GM12878 (cell line): Measurements from ENCODE around the gene KCNS3. TPM values are rescaled to one million over a fixed set of nuclear protein-coding genes. Genes with fewer than 3 reads are reported as not detected.

Experiments used
- ATAC-seq: fragments of 200-7000 bp; cut with Tn5 transposase; 3 replicates; pipeline ENCODE4 v1.9.1; 2020; ENCODE audit warnings: mild to moderate bottlenecking, moderate library complexity
- BruUV-seq: library from RNA; stranded (reverse); fragments of 400-500 nt; replicated peaks from 2 replicates; lab custom pipeline; 2021; lab: Mats Ljungman, UMichigan
- CTCF ChIA-PET: fragments of 300-600 bp; sonication (Branson Sonifier 250); formaldehyde crosslinking; extraction: SDS; loops from one replicate; lab custom pipeline; 2021; ENCODE audit warnings: inconsistent platforms; lab: Yijun Ruan, JAX
- POLR2A ChIA-PET: fragments of 350-600 bp; formaldehyde crosslinking; extraction: SDS; loops from one replicate; lab custom pipeline; 2021; ENCODE audit warnings: inconsistent platforms; lab: Charles Lee
- RAD21 ChIA-PET: fragments of 300-600 bp; sonication (Branson Sonifier 250); formaldehyde crosslinking; loops from one replicate; lab custom pipeline; 2023; ENCODE audit warnings: antibody characterized with exemption; ENCODE audit not compliant: unreplicated experiment; lab: Charles Lee
- SMC1A ChIA-PET: fragments of 300-600 bp; sonication (Branson Sonifier 250); formaldehyde crosslinking; loops from one replicate; lab custom pipeline; 2023; ENCODE audit not compliant: unreplicated experiment, uncharacterized antibody; lab: Charles Lee
- DNase-seq: peaks from one replicate; pipeline ENCODE4 v3.0.0-alpha.2; 2011; ENCODE audit warnings: low read depth, low spot score
- FAIRE-seq: peaks from 3 replicates; lab custom pipeline; 2011; peaks lifted over from hg19 to GRCh38; lab: Jason Lieb, UNC
- H2AFZ ChIP-seq: 2 replicates; pipeline ENCODE4 v1.6.0; 2011; ENCODE audit warnings: low read depth, low read length, control low read depth; ENCODE audit not compliant: control insufficient read depth
- H3K27ac ChIP-seq: 2 replicates; pipeline ENCODE4 v1.5.1; 2011; ENCODE audit warnings: control low read depth; ENCODE audit not compliant: control insufficient read depth, insufficient read depth
- H3K27me3 ChIP-seq, 2 experiments: replicated peaks in 1 of 2; 2 replicates each; pipeline versions ENCODE4 v1.6.0 to v1.6.1; 2011; ENCODE audit warnings: low read length in 1 of 2; ENCODE audit not compliant: control insufficient read depth in 2 of 2, insufficient read depth in 2 of 2
- H3K36me3 ChIP-seq, 2 experiments: 2 replicates each; pipeline ENCODE4 v1.5.1; 2011; ENCODE audit warnings: low read length in 1 of 2; ENCODE audit not compliant: control insufficient read depth in 2 of 2, insufficient read depth in 2 of 2
- H3K4me1 ChIP-seq: 2 replicates; pipeline ENCODE4 v1.6.1; 2011; ENCODE audit warnings: mild to moderate bottlenecking, low read length, moderate library complexity, mixed read lengths; ENCODE audit not compliant: control insufficient read depth, insufficient read depth
- H3K4me2 ChIP-seq: 2 replicates; pipeline ENCODE4 v1.6.0; 2011; ENCODE audit warnings: control low read depth; ENCODE audit not compliant: control insufficient read depth, insufficient read depth
- H3K4me3 ChIP-seq: fragments of 200-600 bp; sonication (generic); 2 replicates; pipeline ENCODE4 v1.5.1; 2016
- H3K79me2 ChIP-seq: 2 replicates; pipeline ENCODE4 v1.6.0; 2011; ENCODE audit warnings: low read length; ENCODE audit not compliant: control insufficient read depth, insufficient read depth
- H3K9ac ChIP-seq: 2 replicates; pipeline ENCODE4 v1.8.0; 2011; ENCODE audit warnings: low read length, control low read depth, mixed read lengths; ENCODE audit not compliant: control insufficient read depth, insufficient read depth
- H3K9me3 ChIP-seq: replicated peaks from 3 replicates; pipeline ENCODE4 v1.5.1; 2011; ENCODE audit warnings: mild to moderate bottlenecking, low read length; ENCODE audit not compliant: control insufficient read depth, insufficient read depth
- H4K20me1 ChIP-seq: 2 replicates; pipeline ENCODE4 v1.6.0; 2011; ENCODE audit not compliant: control insufficient read depth, insufficient read depth
- DPF2 ChIP-seq: fragments of 450-650 bp; IDR thresholded peaks from 2 replicates; pipeline ENCODE4 v1.6.1; 2017; ENCODE audit warnings: mild to moderate bottlenecking
- GABPA ChIP-seq: IDR thresholded peaks from 2 replicates; pipeline ENCODE4 v1.6.1; 2014; ENCODE audit warnings: antibody characterized with exemption, low read depth, mild to moderate bottlenecking, inconsistent platforms
- GATAD2B ChIP-seq: fragments of 450-650 bp; conservative IDR thresholded peaks from 2 replicates; pipeline ENCODE4 v1.6.1; 2017; ENCODE audit warnings: low read depth, mild to moderate bottlenecking, moderate library complexity
- HCFC1 ChIP-seq: fragments of 150-350 bp; IDR thresholded peaks from 2 replicates; pipeline ENCODE4 v1.6.1; 2014; ENCODE audit warnings: low read length
- HDAC2 ChIP-seq: fragments of 200-600 bp; sonication (generic); IDR thresholded peaks from 2 replicates; pipeline ENCODE4 v1.6.1; 2017
- MTA3 ChIP-seq: IDR thresholded peaks from 2 replicates; pipeline ENCODE4 v1.6.1; 2012; ENCODE audit warnings: low read length, inconsistent platforms, borderline replicate concordance
- MYB ChIP-seq: fragments of 150-350 bp; IDR thresholded peaks from 2 replicates; pipeline ENCODE4 v1.6.1; 2014; ENCODE audit warnings: mild to moderate bottlenecking, low read depth, low read length, borderline replicate concordance
- NFYA ChIP-seq: IDR thresholded peaks from 2 replicates; pipeline ENCODE4 v1.6.1; 2011; ENCODE audit warnings: low read depth, mild to moderate bottlenecking, low read length, improper control_type of control experiment, borderline replicate concordance
- PAX5 ChIP-seq: IDR thresholded peaks from 2 replicates; pipeline ENCODE4 v1.6.1; 2011; ENCODE audit warnings: low read depth, low read length, borderline replicate concordance
- PAX8 ChIP-seq: fragments of 450-650 bp; IDR thresholded peaks from 2 replicates; pipeline ENCODE4 v1.6.1; 2017; ENCODE audit warnings: mild to moderate bottlenecking, moderate library complexity
- PML ChIP-seq: IDR thresholded peaks from 2 replicates; pipeline ENCODE4 v1.6.1; 2012; ENCODE audit warnings: low read length, inconsistent platforms
- SIN3A ChIP-seq: IDR thresholded peaks from 2 replicates; pipeline ENCODE4 v1.6.1; 2012; ENCODE audit warnings: low read depth, low read length, improper control_type of control experiment
- TARDBP ChIP-seq: IDR thresholded peaks from 2 replicates; pipeline ENCODE4 v1.6.1; 2016; ENCODE audit warnings: borderline replicate concordance
- ZZZ3 ChIP-seq: IDR thresholded peaks from 2 replicates; pipeline ENCODE4 v1.6.1; 2011; ENCODE audit warnings: low read depth; ENCODE audit not compliant: control insufficient read depth, insufficient read length
- WGBS: methylation state at CpG from one replicate; pipeline ENCODE4 v1.1.6; 2016; ENCODE audit warnings: low lambda C conversion rate; ENCODE audit not compliant: insufficient replicate concordance, insufficient coverage; ENCODE audit errors: missing lambda C conversion rate; 5-methylcytosine and 5-hydroxymethylcytosine counted together
- in situ Hi-C: fragments of 300-500 bp; cut with MboI; formaldehyde crosslinking; loops from 9 replicates; pipeline ENCODE4 v1.14.3; 2018; ENCODE audit warnings: mixed read lengths
- intact Hi-C: fragments of 100-400 bp; cut with micrococcal nuclease; formaldehyde crosslinking; loops from one replicate; pipeline ENCODE4 v1.14.2; 2022; ENCODE audit not compliant: unreplicated experiment
- polyA plus RNA-seq, 11 experiments: library from polyadenylated mRNA; depleted of rRNA in 4 of 11; unstranded in 6 of 11; stranded (reverse) in 5 of 11; fragments of >200 nt; fragmentation: Nextera tagmentation in 4 of 11; fragmentation: Illumina TruSeq in 1 of 11; extraction: Ambion mirVana in 4 of 11; extraction: Trizol in 1 of 11; gene quantifications; 1 replicate in 1 of 11; 2 replicates in 10 of 11; pipeline versions ENCODE4 v1.2.1 to v1.2.3, GENCODE V29; 2011 to 2016; ENCODE audit warnings: inconsistent platforms in 2 of 11, missing spikeins in 2 of 11, low read depth in 1 of 11
- total RNA-seq, 4 experiments: library from RNA; depleted of rRNA in 3 of 4; stranded (reverse); fragments of >200 nt in 3 of 4; fragmentation: Illumina TruSeq in 1 of 4; extraction: Trizol in 1 of 4; gene quantifications; 2 replicates each; pipeline versions ENCODE4 v1.2.1 to v1.2.3, GENCODE V29; 2013 to 2021
- TF ChIP-seq, protein P1 (sequence below), 3 experiments: IDR thresholded peaks in 2 of 3; conservative IDR thresholded peaks in 1 of 3; 2 replicates each; pipeline ENCODE4 v1.5.1; 2011; ENCODE audit warnings: low read depth in 3 of 3, low read length in 3 of 3, mild to moderate bottlenecking in 3 of 3, control low read depth in 2 of 3, moderate library complexity in 2 of 3, inconsistent platforms in 1 of 3, mixed read lengths in 1 of 3; ENCODE audit not compliant: control insufficient read depth in 2 of 3, insufficient read depth in 1 of 3; ENCODE audit errors: extremely low read depth in 1 of 3
- TF ChIP-seq, protein P2 (sequence below): fragments of 450-650 bp; IDR thresholded peaks from 2 replicates; pipeline ENCODE4 v1.6.1; 2016; ENCODE audit warnings: mild to moderate bottlenecking

Gene KCNS3
- total and polyA plus RNA-seq, 10 of the 15 experiments (the other 5 are each of a cell fraction or from before 2014, with no cell fraction given) = not detected

DNA sequence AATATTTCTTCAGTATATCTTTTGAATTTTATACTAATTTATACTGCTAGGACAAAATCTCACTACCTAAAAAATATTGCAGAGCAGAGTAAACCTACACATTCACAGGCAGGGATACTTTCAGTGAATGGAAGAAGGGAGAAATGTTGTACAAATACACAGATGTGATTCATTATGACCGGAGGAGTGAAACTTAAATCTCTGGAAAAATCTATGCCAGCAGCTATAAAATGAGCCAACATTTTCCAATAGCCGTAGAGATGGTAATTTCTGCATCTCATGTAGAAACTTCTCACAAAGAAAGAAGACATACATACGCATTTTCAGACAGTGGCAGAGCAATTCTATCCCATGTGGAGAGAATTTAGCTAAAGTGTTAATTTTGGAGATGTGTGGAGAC is 54.8 kb downstream of the KCNS3 start:
- Histone ChIP-seq H3K9ac (no peak overlapping the region), H3K27ac (no peak overlapping the region), H3K4me1 (no peaks in the 10 kb centered on the region), H2AFZ (no peak overlapping the region), H3K27me3 (peaks cover 2% of the 10 kb centered on the region in 2 experiments), H3K4me3 (no peak overlapping the region), H3K9me3 (no peaks in the 10 kb centered on the region), H3K79me2 (no peaks in the 10 kb centered on the region), H3K4me2 (no peak overlapping the region), H4K20me1 (no peaks in the 10 kb centered on the region; the same call in 1 of the 2 replicates), H3K36me3 (no peaks in the 10 kb centered on the region)
- RAD21 ChIA-PET = no interaction called here
- CTCF ChIA-PET = no interaction called here
- intact Hi-C loops (no loop called here), in situ Hi-C loops (no loop called here)
- SMC1A ChIA-PET = no interaction called here
- 9% methylated on average over 3 of the region's 3 CpGs for WGBS
- POLR2A ChIA-PET = no interaction called here
- FAIRE-seq (no peak), DNase-seq (no peak), ATAC-seq (no peak)
- no TSS peak for BruUV-seq
- TF ChIP-seq DPF2 (no peak), SIN3A (no peak), TARDBP (no peak), PAX5 (no peak), HDAC2 (no peak), PAX8 (no peak), MTA3 (no peak), ZZZ3 (no peak), HCFC1 (no peak), NFYA (no peak), GABPA (no peak), GATAD2B (no peak), MYB (no peak), PML (no peak)
- TF ChIP-seq, protein P1, sequence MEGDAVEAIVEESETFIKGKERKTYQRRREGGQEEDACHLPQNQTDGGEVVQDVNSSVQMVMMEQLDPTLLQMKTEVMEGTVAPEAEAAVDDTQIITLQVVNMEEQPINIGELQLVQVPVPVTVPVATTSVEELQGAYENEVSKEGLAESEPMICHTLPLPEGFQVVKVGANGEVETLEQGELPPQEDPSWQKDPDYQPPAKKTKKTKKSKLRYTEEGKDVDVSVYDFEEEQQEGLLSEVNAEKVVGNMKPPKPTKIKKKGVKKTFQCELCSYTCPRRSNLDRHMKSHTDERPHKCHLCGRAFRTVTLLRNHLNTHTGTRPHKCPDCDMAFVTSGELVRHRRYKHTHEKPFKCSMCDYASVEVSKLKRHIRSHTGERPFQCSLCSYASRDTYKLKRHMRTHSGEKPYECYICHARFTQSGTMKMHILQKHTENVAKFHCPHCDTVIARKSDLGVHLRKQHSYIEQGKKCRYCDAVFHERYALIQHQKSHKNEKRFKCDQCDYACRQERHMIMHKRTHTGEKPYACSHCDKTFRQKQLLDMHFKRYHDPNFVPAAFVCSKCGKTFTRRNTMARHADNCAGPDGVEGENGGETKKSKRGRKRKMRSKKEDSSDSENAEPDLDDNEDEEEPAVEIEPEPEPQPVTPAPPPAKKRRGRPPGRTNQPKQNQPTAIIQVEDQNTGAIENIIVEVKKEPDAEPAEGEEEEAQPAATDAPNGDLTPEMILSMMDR (IDR thresholded peaks at IDR 0.05 in 2 of 3, conservative IDR thresholded peaks at IDR 0.05 in 1 of 3; ENCODE audit: control insufficient read depth in 2 of 3, extremely low read depth in 1 of 3, insufficient read depth in 1 of 3, low read depth in 3 of 3, low read length in 3 of 3) = no peak
- TF ChIP-seq, protein P2, sequence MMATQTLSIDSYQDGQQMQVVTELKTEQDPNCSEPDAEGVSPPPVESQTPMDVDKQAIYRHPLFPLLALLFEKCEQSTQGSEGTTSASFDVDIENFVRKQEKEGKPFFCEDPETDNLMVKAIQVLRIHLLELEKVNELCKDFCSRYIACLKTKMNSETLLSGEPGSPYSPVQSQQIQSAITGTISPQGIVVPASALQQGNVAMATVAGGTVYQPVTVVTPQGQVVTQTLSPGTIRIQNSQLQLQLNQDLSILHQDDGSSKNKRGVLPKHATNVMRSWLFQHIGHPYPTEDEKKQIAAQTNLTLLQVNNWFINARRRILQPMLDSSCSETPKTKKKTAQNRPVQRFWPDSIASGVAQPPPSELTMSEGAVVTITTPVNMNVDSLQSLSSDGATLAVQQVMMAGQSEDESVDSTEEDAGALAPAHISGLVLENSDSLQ = no peak
